Cardiac muscle cell (in vitro differentiated cells and primary cell): ENCODE data around the gene CCSER2. TPM values are rescaled to one million over a fixed set of nuclear protein-coding genes. Genes with fewer than 3 reads are reported as not detected.

Experiments used
- DNase-seq, 2 donors: peaks; one replicate each; pipeline versions ENCODE4 v3.0.0 to v3.0.0-alpha.2; 2010 to 2017; ENCODE audit warnings: low read depth in 1 of 2, low spot score in 1 of 2
- H3K27ac ChIP-seq: fragments of 200-600 bp; sonication (generic); 2 replicates; pipeline ENCODE4 v1.5.1; 2016
- H3K27me3 ChIP-seq: fragments of 200-600 bp; sonication (generic); 2 replicates; pipeline ENCODE4 v1.6.0; 2016; ENCODE audit warnings: control low read depth
- H3K36me3 ChIP-seq: fragments of 200-600 bp; sonication (generic); 2 replicates; pipeline ENCODE4 v1.5.1; 2016; ENCODE audit warnings: control low read depth
- H3K4me1 ChIP-seq: fragments of 200-600 bp; sonication (generic); 2 replicates; pipeline ENCODE4 v1.8.1; 2017; ENCODE audit warnings: low read depth, mild to moderate bottlenecking, mixed run types
- H3K4me3 ChIP-seq: fragments of 200-600 bp; sonication (generic); 2 replicates; pipeline ENCODE4 v1.5.1; 2016; ENCODE audit warnings: mild to moderate bottlenecking
- H3K9me3 ChIP-seq: fragments of 200-600 bp; sonication (generic); 2 replicates; pipeline ENCODE4 v1.5.1; 2017; ENCODE audit warnings: low read depth, mild to moderate bottlenecking, control low read depth
- CTCF ChIP-seq: IDR thresholded peaks from 2 replicates; pipeline ENCODE4 v1.5.1; 2012; ENCODE audit warnings: low read depth, mild to moderate bottlenecking, low read length
- polyA plus RNA-seq: library from polyadenylated mRNA; unstranded; fragments of >200 nt; fragmentation: Nextera tagmentation; extraction: Ambion mirVana; gene quantifications from 2 replicates; pipeline ENCODE4 v1.2.1, GENCODE V29; 2016
- total RNA-seq: library from RNA; depleted of rRNA; stranded (reverse); fragments of >200 nt; gene quantifications from 2 replicates; pipeline ENCODE4 v1.2.3, GENCODE V29; 2016

The CCSER2 gene
- total and polyA plus RNA-seq, 2 experiments from 2014 or later = 22.5 to 32.9 TPM

GRCh38 chr10:84543948-84544347 is 215.6 kb downstream of the CCSER2 start:
- Histone ChIP-seq H3K4me1 (peaks cover 8% of the 10 kb centered on the region), H3K27ac (no peak overlapping the region), H3K36me3 (no peaks in the 10 kb centered on the region), H3K9me3 (no peaks in the 10 kb centered on the region), H3K4me3 (no peak overlapping the region), H3K27me3 (peaks cover 10% of the 10 kb centered on the region)
- TF ChIP-seq CTCF = no peak
- DNase-seq = no peak

- Histone ChIP-seq H3K27ac (no peak overlapping the region), H3K9me3 (no peaks in the 10 kb centered on the region), H3K4me3 (no peak overlapping the region), H3K27me3 (peaks cover 5% of the 10 kb centered on the region), H3K36me3 (no peaks in the 10 kb centered on the region), H3K4me1 (peaks cover 8% of the 10 kb centered on the region)
- TF ChIP-seq CTCF = no peak
- DNase-seq = no peak
Measured at GRCh38 chr10:84545651-84546050, 217.3 kb downstream of the CCSER2 start.

GRCh38 chr10:84546609-84547008 is 218.2 kb downstream of the CCSER2 start:
- no peak overlapping the region for H3K27ac ChIP-seq
- no peaks in the 10 kb centered on the region for H3K27me3 ChIP-seq
- no peak overlapping the region for H3K4me3 ChIP-seq
- no peak for TF ChIP-seq CTCF
- H3K9me3 ChIP-seq = no peaks in the 10 kb centered on the region
- peaks cover 8% of the 10 kb centered on the region for H3K4me1 ChIP-seq
- no peaks in the 10 kb centered on the region for H3K36me3 ChIP-seq
- no peak for DNase-seq

- Histone ChIP-seq H3K4me3 (no peak overlapping the region), H3K4me1 (peaks cover 8% of the 10 kb centered on the region), H3K27ac (no peak overlapping the region), H3K27me3 (no peaks in the 10 kb centered on the region), H3K36me3 (no peaks in the 10 kb centered on the region), H3K9me3 (no peaks in the 10 kb centered on the region)
- DNase-seq = no peak
- no peak for TF ChIP-seq CTCF
Measured at GRCh38 chr10:84547616-84548015, 219.2 kb downstream of the CCSER2 start.

- Histone ChIP-seq H3K36me3 (no peaks in the 10 kb centered on the region), H3K4me1 (no peaks in the 10 kb centered on the region), H3K27me3 (no peaks in the 10 kb centered on the region), H3K9me3 (no peaks in the 10 kb centered on the region), H3K27ac (no peak overlapping the region), H3K4me3 (no peak overlapping the region)
- peak; percentile 18 for TF ChIP-seq CTCF
- DNase-seq = no peak
Measured at GRCh38 chr10:84548869-84549268, 220.5 kb downstream of the CCSER2 start.
